NCI-H187 (cell line): ENCODE data around the gene TNRC18.
"Not testable (repeated sequence)": the region's sequence is repeated elsewhere in the genome, so short reads cannot be mapped to it uniquely, and the experiment has no call there.

Source experiments
- DNase-seq, 2 experiments: peaks; one replicate each; lab custom pipeline; 2025; lab: John Stamatoyannopoulos, UW

TNRC18 gene

DNA sequence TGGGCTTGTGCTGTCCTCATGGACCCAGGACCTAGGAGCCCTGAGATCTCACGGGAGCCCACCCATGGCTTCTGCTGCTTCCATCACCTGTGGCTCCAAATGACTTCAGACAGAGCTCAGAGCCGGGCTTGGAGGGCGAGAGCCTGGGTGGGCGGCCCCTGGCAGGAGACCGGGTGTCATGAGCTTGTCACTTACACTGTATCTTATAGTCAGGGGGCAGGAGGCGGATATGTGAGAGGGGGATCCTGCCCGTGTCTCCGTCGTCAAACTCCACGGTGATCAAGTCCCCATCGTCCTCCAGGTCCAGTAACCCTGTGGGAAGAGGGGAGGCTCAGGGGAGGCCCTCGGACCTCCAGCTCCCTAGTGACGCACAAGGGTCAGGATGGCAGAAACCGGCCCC is 107.9 kb downstream of the TNRC18 start:
- DNase-seq = no peak

GRCh38 chr7:5314864-5315263 is 108.8 kb downstream of the TNRC18 start:
- DNase-seq = no peak

GRCh38 chr7:5313076-5313885 is 110.4 kb downstream of the TNRC18 start:
- not testable (repeated sequence) for DNase-seq

DNA sequence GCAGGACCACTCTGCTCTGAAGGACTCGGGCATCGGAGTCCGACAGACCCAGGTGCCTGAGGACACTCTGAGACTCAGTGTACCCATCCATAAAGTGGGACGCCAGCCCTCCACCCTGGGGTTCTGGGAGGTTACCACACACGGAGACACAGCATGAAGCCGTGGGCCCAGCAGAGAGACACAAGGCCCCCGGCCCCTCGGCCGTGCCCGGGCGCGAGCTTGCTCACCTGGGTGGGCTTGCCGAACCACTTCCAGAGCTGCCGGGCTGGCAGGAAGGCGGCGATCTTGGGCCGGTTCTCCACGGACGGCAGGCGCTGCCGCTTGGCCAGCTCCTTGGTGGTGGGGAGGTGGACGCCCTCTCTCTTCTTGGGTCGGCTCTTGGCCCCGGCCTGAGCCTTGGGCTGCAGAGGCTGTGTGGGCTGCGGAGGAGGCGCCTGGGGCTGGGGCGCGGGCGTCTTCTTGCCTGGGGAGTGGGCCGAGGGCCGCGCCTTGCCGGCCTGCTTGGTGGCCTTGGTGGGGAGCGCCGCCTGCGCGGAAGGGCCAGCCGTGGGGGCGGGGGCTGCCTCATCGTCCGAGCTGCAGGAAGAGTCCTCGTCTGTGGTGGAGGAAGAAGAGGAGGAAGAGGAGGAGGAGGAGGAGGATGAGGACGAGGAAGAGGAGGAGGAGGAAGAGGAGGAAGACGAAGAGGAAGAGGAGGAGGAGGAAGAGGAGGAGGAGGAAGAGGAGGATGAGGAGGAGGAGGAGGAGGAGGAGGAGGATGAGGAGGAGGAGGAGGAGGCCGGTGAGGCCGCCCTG is 111.2 kb downstream of the TNRC18 start:
- not testable (repeated sequence) for DNase-seq

DNA sequence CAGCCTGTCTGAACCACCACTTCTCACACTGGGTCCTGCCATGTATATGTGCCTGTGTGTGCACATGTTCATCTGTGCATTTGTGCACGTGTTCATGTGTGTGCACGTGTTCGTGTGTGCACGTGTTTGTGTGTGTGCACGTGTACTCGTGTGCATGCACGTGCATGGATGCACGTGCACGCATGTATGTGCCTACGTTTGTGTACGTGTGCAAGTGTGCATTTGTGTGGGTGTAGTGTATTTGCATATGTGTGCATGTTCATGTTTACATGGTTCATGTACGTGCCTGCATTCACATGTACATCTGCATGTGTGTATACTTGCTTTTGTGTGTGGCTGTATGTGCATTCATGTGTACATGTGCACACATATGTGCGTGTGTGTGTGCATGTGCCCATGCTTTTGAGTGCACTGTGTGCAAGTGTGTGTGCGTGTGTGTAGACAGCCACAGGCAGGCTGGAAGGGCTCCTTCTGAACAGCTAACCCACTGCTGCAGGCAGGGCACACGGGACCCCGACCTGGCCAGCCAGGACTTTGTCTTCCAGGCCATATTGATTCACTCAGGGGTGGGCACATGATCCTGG is 112.7 kb downstream of the TNRC18 start:
- DNase-seq = no peak

DNA sequence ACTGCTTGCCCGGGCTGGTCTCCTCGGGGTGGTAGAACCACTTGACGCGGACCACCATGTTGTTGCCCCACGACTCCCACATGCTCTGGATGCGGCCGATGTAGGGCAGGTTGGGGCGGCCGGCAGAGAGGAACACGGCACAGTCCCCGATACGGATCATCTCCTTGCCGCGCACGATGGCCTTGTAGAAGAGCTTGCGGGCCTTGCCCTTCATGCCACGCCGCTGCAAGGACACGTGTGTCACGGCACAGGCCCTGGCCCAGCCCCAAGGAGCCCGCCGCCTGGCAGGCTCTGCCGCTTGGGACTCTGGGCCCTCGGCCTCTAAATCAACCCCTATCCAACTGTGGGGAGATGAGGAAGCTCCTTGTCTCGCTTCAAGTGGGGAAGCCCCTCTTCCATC is 114.5 kb downstream of the TNRC18 start:
- no peak for DNase-seq

DNA sequence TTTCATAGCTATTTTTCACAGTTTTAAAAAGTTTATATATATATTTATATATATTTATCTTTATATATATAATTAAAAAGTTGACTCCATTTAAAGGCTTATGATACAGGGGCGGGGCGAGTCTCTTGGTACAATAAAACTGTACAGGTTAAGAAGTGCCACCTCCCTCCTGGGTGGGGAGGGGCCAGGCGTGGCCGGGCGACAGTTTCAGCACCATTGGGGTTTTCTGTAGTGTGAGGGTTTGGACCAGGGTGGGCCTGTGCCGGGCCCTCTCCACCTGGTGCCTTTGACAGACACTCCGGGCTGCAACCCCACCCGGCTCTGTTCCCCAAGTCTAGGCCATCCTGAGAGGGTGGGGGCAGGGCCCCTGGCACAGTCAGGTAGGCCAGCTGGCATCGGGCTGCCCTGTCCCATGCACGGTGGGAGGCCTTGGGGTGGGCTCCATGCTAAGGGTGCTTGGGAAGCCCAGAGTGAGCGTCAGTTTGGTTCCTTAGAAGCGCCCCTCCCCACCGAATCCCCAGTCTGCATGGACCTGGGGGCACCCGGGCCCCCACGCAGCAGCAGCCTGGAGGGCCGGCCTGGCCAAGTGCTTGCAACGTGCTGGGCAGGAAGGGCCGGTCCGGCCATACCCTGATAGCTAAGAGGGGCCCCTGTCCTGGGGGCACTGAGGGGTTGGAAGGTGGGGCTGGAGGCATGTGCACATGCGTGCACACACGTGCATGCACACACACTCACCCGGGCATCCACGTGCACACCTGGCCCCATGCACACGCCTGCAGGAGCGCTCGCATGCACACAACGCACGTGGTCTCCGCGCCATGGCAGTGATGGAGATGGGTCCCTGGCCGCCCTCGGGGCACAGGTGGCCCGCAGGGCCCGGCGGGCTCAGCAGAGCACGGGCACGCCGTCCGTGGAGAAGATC is 116.2 kb downstream of the TNRC18 start:
- DNase-seq = not testable (repeated sequence)

DNA sequence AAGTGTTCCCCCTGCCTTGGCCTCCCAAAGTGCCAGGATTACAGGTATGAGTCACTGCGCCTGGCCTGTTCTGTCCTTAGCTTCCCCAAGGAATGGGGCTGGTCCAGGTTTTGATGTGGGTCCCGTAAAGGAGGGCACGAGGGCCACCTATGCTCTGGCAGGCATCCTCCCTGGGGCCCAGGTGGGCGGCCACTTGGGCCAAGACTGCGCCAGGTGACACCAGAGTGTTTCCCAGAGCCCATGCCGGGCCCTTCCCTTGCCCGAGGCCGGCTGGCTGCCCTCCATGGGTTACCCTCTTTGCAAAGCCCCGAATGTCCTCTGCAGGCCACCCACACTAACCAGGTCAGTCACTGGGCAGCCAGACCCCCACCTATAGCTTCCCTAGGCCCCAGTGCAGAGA is 118.6 kb downstream of the TNRC18 start:
- not testable (repeated sequence) for DNase-seq

- DNase-seq = no peak
Observed at GRCh38 chr7:5303591-5304505, 119.8 kb downstream of the TNRC18 start.

GRCh38 chr7:5303061-5303460 is 120.6 kb downstream of the TNRC18 start:
- no peak for DNase-seq

GRCh38 chr7:5302577-5302976 is 121.1 kb downstream of the TNRC18 start:
- DNase-seq = no peak

GRCh38 chr7:5300366-5300765 is 123.3 kb downstream of the TNRC18 start:
- DNase-seq = no peak

- DNase-seq = peak; percentile 42 to 46
Observed at GRCh38 chr7:5296611-5297226, 126.9 kb downstream of the TNRC18 start.

GRCh38 chr7:5296015-5296610 is 127.5 kb downstream of the TNRC18 start:
- no peak for DNase-seq

DNA sequence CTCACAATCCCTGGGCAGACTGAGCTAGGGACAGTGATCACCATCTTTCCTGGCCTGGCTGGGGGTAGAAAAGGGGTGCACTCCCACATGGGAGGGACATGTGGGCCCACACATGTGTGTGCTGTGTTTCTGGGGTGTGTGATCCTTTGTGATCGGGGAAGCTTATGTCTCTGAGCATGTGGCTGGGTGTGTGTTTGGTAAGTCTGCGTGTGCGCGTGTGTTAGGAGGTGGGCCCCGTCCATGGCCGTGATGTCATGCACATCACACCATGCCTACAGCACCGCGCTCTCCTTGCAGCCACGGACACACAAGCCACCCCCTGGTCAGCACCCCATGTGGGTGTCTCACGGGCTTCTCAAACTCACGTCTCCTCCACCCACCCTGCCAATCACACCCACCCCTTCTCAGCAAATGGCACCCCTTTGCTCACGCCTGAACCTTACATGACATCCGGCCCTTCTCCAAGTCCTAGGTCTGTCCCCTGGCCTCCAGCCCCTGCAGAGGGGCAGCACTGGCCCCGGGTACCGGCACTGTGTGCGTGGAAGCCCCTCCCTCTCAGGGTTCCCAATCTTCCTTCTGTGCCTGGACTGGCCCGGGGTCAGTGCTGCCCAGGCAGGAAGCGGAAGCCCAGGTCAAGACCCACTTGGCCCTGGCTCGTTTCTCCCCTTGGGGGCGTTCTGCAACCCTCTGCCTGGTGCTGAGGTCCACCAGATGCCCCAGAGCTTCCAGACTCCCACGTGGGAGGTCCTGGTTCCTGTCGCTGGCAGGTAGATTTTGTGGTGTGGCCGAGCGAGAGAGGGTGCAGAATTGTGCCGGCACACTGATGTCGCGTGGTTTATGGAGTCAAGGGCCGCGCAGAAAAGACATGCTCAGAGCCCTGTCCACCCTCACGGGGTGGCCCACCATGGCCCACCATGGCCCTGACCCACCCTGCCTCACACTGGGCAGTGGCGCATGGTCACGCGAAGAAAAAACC is 128.3 kb downstream of the TNRC18 start:
- DNase-seq = no peak

DNA sequence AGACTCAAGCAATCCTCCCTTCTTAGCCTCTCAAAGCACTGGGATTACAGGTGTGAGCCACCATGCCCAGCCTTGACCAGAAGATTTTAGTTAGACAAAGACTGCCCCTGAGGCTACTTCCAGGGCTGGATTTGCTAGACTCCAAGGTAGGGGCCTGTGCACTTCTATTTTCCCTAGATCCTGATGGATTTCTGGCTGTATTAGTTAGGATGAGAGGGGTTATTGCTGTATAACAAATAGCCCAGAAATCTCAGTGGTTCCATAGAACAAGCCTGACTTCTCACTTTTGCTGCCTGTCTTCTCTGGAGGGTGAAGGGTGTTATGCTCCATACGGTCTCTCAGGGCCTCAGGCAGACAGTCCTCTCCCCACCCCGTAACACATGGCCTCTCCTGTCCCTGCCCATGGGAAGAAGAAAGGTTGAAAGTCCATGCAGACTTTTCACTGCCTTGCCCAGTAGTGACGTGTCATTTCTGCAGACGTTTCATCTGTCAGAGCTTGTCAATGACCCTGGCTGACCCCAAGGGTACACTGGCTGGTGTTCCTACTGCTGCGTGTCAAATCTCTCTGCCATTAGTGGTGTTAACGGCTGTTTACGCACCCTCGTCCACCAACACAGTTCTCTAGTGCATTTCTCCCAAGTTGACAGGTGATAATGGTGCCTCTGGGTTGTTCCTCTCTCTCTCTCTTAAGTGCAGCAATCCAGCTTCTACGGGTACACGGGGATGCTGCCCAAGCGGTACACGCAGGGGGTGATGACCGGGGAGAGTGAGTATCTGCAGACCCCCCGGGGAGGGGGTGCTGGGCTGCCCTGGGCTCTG is 129.3 kb downstream of the TNRC18 start:
- no peak for DNase-seq

- DNase-seq = not testable (repeated sequence)
Observed at GRCh38 chr7:5291711-5292335, 131.8 kb downstream of the TNRC18 start.
